SK-N-SH treated with all-trans-retinoic acid at 6 μM for 48 hours (cell line): ENCODE data around the gene DAB2IP.

Experiments used
- ISL1 ChIP-seq: fragments of 250-450 bp; sonication (Bioruptor Pico); IDR thresholded peaks from 2 replicates; pipeline ENCODE4 v2.1.2; 2022; ENCODE audit warnings: mild to moderate bottlenecking, moderate library complexity
- SNAI2 ChIP-seq: fragments of 250-450 bp; sonication (Bioruptor Pico); IDR thresholded peaks from 2 replicates; pipeline ENCODE4 v1.5.0; 2020; ENCODE audit warnings: mild to moderate bottlenecking, moderate library complexity
- TOX ChIP-seq: fragments of 250-450 bp; sonication (Bioruptor Pico); IDR thresholded peaks from 2 replicates; pipeline ENCODE4 v1.8.0; 2021; ENCODE audit warnings: mild to moderate bottlenecking, moderate library complexity, borderline replicate concordance
- ZFP3 ChIP-seq: fragments of 250-450 bp; sonication (Bioruptor Pico); IDR thresholded peaks from 2 replicates; pipeline ENCODE4 v1.5.0; 2020; ENCODE audit warnings: mild to moderate bottlenecking, moderate library complexity
- TF ChIP-seq, protein P1 (sequence below): fragments of 250-450 bp; sonication (Bioruptor Pico); IDR thresholded peaks from 2 replicates; pipeline ENCODE4 v1.8.0; 2020; ENCODE audit warnings: mild to moderate bottlenecking, moderate library complexity, borderline replicate concordance
- TF ChIP-seq, protein P2 (sequence below): fragments of 250-450 bp; sonication (Bioruptor Pico); IDR thresholded peaks from 2 replicates; pipeline ENCODE4 v1.5.1; 2020; ENCODE audit warnings: low read depth, mild to moderate bottlenecking, moderate library complexity

DNA sequence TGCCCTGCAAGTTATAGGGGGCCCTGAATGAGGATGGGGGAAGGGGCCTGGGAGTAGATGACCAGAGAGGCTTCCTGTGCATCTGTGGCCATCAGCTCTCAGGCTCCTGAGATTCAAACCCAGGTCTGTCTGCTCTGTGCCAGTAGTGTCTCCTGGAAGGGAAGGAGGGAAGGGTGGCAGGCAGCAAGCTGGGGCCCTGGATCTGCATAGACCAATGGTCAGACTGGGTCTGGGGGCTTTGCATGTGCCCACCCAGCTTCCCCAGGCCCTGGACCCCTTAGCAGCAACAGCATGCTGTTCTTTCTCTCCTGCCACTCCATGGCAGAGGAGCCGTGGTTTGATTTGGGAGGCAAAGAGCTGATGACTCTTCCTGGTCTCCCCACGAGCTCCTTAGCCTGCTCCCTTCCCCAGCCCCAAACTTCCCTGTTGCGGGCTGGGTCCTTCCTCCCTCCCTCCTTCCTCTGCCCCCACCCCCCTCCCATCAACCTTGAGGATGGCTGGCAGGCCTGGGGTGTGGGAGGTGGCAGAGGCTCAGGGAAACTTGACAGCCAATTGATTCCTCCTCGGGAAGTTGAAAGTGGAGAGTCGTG, 31.6 kb downstream of the DAB2IP start:
- TF ChIP-seq SNAI2 (CRISPR knock-in tag): no peak
- no peak for TF ChIP-seq ISL1
- TF ChIP-seq, protein P1, sequence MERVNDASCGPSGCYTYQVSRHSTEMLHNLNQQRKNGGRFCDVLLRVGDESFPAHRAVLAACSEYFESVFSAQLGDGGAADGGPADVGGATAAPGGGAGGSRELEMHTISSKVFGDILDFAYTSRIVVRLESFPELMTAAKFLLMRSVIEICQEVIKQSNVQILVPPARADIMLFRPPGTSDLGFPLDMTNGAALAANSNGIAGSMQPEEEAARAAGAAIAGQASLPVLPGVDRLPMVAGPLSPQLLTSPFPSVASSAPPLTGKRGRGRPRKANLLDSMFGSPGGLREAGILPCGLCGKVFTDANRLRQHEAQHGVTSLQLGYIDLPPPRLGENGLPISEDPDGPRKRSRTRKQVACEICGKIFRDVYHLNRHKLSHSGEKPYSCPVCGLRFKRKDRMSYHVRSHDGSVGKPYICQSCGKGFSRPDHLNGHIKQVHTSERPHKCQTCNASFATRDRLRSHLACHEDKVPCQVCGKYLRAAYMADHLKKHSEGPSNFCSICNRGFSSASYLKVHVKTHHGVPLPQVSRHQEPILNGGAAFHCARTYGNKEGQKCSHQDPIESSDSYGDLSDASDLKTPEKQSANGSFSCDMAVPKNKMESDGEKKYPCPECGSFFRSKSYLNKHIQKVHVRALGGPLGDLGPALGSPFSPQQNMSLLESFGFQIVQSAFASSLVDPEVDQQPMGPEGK (CRISPR knock-in tag): no peak
- TF ChIP-seq, protein P2, sequence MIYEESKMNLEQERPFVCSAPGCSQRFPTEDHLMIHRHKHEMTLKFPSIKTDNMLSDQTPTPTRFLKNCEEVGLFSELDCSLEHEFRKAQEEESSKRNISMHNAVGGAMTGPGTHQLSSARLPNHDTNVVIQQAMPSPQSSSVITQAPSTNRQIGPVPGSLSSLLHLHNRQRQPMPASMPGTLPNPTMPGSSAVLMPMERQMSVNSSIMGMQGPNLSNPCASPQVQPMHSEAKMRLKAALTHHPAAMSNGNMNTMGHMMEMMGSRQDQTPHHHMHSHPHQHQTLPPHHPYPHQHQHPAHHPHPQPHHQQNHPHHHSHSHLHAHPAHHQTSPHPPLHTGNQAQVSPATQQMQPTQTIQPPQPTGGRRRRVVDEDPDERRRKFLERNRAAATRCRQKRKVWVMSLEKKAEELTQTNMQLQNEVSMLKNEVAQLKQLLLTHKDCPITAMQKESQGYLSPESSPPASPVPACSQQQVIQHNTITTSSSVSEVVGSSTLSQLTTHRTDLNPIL (CRISPR knock-in tag): no peak
- no peak for TF ChIP-seq TOX (CRISPR knock-in tag)
- no peak for TF ChIP-seq ZFP3 (CRISPR knock-in tag)
